ENCODE data around the gene MESP2. TPM values are rescaled to one million over a fixed set of nuclear protein-coding genes. Genes with fewer than 3 reads are reported as not detected.

Gene MESP2, protein sequence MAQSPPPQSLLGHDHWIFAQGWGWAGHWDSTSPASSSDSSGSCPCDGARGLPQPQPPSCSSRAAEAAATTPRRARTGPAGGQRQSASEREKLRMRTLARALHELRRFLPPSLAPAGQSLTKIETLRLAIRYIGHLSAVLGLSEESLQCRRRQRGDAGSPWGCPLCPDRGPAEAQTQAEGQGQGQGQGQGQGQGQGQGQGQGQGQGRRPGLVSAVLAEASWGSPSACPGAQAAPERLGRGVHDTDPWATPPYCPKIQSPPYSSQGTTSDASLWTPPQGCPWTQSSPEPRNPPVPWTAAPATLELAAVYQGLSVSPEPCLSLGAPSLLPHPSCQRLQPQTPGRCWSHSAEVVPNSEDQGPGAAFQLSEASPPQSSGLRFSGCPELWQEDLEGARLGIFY
- 0.41 TPM for total RNA-seq

DNA sequence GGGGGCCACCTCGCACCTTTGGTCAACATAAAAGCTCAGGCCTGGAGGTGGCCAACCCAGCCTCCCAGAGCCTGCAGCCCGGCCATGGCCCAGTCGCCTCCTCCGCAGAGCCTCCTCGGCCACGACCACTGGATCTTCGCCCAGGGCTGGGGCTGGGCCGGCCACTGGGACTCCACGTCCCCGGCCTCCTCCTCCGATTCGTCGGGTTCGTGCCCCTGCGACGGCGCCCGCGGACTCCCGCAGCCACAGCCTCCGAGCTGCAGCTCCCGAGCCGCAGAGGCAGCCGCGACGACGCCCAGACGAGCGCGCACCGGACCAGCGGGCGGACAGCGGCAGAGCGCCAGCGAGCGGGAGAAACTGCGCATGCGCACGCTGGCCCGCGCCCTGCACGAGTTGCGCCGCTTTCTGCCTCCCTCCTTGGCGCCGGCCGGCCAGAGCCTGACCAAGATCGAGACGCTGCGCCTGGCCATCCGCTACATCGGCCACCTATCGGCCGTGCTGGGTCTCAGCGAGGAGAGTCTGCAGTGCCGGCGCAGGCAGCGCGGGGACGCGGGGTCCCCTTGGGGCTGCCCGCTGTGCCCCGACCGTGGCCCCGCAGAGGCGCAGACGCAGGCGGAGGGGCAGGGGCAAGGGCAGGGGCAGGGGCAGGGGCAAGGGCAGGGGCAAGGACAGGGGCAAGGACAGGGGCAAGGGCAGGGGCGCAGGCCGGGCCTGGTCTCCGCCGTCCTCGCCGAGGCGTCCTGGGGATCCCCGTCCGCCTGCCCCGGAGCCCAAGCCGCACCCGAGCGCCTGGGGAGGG lies at the start of gene MESP2:
Gene MESP2, plus strand, starts transcription at position 59 of the 799 bp plus-strand sequence. Its CDS starts 26 bp downstream, at position 85.

DNA sequence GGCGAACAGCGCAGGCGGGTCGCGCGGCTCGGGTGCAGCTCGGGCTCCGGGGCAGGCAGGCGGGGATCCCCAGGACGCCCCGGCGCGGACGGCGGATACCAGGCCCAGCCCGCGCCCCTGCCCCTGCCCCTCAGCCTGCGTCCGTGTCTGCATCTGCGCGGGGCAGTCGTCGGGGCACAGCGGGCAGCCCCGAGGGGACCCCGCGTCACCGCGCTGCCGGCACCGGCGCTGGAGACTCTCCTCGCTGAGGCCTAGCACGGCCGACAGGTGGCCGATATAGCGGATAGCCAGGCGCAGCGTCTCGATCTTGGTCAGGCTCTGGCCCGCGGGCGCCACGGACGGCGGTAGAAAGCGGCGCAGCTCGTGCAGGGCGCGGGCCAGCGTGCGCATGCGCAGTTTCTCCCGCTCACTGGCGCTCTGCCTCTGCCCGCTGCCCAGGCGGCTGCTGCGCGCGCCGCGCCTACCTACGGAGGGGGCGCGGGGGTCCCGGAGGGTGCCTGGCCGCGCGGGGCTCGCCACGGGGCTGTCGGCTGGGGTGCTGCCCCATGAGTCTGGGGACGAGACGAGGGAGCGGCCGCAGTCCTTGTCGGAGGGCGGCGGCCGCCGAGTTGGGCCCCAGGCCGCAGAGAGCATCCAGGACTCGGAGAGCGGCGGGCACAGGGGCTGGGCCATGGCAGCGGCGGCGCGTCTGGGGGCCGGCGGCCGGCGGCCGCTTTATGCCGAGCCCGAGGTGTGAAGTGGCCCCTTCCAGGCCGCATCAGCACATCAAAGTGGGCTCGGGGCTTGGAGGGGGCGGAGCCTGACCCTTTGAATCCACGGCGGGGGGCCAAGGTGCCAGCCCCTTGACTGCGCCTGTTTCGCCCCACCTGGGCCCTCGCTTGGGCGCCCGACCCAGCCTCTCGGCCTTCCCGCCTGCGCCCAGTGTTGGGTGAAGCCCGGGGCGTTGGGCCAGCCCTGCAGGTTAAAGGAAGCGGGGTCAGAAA lies 25.3 kb upstream of the MESP2 start, which contains the start of gene MESP1:
Gene MESP1, minus strand, starts transcription at position 690 of the 983 bp plus-strand sequence. Its CDS starts 18 bp downstream, at position 672.

Other genes starting within 250 kb of the MESP2 start
- 4.3 TPM for gene TICRR, start 200.9 kb upstream of the MESP2 start, total RNA-seq
- 16.9 TPM for gene KIF7, start 120.9 kb upstream of the MESP2 start, total RNA-seq
- gene PLIN1, start 97.0 kb upstream of the MESP2 start, total RNA-seq = 11.3 TPM
- gene PEX11A, start 85.6 kb upstream of the MESP2 start, total RNA-seq = 11.7 TPM
- gene WDR93, start 85.5 kb upstream of the MESP2 start, total RNA-seq = 1.6 TPM
- 1.3 TPM for gene MESP1, start 25.1 kb upstream of the MESP2 start, total RNA-seq
- 64.5 TPM for gene ANPEP, start 38.5 kb downstream of the MESP2 start, total RNA-seq
- 30.5 TPM for gene AP3S2, start 117.7 kb downstream of the MESP2 start, total RNA-seq
- 21.7 TPM for gene ARPIN, start 136.6 kb downstream of the MESP2 start, total RNA-seq
- gene ZNF710, start 225.0 kb downstream of the MESP2 start, total RNA-seq = 14.9 TPM